Hypothalamus (tissue), 51 donors: Measurements from ENCODE around the gene RBBP5.

Source experiments
- DNase-seq, 51 donors: peaks; one replicate each; lab custom pipeline; 2025; lab: John Stamatoyannopoulos, UW

RBBP5 gene

GRCh38 chr1:205133287-205133686 is 11.5 kb upstream of the RBBP5 start:
- DNase-seq: no peak

GRCh38 chr1:205129447-205130029 is 7.8 kb upstream of the RBBP5 start:
- DNase-seq: no peak

DNA sequence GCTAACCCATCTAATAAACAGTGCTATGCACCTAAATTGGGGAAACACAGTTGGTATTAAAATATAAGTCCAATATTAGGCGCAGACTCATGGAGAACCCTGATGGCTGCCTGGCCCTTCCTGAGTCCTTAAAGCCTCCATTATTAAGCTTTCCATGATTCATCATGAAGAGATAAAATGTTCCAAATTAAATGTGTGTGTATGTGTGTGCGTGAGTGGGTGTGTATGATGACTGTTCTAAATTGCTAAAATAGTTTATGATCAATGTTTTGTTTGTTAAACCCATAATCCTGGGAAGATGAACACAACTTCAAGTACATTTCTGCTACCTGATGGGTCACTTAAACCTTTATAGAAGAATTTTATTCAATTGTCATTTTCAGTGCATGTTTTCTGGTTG is 6.3 kb upstream of the RBBP5 start:
- DNase-seq: no peak

DNA sequence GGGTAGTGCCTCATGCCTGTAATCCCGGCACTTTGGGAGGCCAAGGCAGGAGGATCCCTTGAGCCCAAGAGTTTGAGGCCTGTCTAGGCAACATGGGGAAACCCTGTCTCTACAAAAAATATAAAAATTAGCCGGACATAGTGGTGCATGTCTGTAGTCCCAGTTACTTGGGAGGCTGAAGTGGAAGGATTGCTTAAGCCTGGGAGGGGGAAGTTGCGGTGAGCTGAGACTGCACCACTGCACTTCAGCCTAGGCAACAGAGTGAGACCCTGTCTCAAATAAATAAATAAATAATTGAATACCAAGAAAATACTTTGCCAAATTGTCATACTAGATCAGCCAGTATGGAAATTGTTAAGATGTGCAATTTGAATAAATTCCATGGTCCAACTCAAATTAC is 5.9 kb upstream of the RBBP5 start:
- DNase-seq: no peak

- DNase-seq: no peak
These were observed 2.9 kb upstream of the RBBP5 start for GRCh38 chr1:205124726-205125125.

DNA sequence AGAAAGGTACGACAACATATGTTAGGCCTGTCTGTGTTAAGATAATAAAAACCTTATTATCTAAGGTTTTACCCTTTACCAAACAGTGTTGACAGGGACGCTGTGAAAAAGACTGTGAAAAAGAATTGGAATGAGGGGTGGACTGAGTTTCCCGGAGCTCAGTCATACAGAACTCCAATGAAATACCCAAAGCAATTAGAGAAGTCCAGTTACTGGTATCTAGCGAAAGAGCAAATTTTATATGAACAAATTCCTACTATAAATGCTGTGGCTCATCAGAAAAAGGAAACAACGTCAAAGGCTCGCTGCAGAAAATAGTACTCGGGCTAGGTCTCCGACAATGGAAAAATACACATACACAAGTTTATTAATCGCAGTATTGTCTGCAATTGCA is 708 bp upstream of the RBBP5 start:
- DNase-seq: no peak

DNA sequence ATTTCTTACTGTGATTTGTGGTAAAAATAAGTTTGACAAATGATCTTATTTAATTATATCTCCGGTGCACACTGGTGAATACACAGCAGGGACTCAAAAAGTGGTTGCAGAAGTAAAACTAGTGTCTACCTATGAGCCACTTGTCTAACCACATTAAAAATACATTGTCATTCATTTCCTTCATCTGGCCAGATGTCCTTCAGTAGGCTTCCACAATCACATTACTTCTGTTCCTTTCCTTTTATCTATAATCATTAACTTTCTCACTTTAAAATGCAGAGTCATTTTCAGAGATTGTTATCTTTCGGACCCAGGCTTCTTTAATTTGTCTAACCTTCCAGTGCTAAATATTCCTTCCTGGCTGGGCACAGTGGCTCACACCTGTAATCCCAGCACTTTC is 3.0 kb downstream of the RBBP5 start:
- no peak for DNase-seq

DNA sequence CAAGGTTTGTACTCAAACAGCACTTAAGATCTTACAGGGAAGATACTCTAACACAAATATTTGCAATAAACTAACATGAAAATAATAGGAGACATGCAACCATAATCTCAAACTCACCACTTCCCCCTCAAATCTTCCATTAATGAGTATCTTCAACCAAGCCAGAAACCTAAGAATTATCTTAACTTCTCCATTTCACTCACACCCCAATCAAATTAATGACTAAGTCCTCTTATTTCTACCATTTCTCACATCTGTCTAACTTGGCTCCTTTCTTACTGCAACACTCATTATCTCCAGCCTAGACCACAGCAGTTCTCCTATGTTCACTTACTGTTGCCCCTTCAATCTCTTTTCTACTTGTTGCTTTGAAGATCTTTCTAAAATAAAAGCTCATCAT is 10.4 kb downstream of the RBBP5 start:
- no peak for DNase-seq

- DNase-seq: no peak
These were observed 12.1 kb downstream of the RBBP5 start for GRCh38 chr1:205109711-205110110.

GRCh38 chr1:205109269-205109668 is 12.5 kb downstream of the RBBP5 start:
- peak in 1 of 51 donors; percentile 6 for DNase-seq

DNA sequence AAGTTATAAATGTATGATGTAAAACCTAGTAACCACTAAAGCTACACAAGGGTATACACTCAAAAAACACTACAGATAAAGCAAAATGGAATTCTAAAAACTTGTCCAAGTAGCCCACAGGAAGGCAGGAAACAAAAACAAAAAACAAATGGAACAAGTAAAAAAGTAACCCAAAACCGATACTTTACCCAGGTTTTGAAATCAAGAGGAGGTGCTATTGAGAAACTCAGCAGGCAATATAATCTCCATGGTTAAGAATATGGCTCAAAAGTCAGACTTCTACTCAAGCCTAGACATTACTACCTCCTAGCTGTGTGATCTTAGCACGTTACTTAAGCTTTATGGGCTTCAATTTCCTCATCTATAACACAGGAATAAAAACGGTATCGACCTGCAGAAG is 13.3 kb downstream of the RBBP5 start:
- no peak for DNase-seq

GRCh38 chr1:205107327-205107726 is 14.5 kb downstream of the RBBP5 start:
- DNase-seq: no peak

- DNase-seq: no peak
These were observed 19.4 kb downstream of the RBBP5 start for GRCh38 chr1:205102404-205102803.

- no peak for DNase-seq
These were observed 23.5 kb downstream of the RBBP5 start for GRCh38 chr1:205098242-205098641.

- no peak for DNase-seq
These were observed 26.4 kb downstream of the RBBP5 start for GRCh38 chr1:205095422-205095821.

GRCh38 chr1:205091043-205091740 is 30.6 kb downstream of the RBBP5 start:
- no peak for DNase-seq

GRCh38 chr1:205088341-205088740 is 33.4 kb downstream of the RBBP5 start:
- DNase-seq: no peak

DNA sequence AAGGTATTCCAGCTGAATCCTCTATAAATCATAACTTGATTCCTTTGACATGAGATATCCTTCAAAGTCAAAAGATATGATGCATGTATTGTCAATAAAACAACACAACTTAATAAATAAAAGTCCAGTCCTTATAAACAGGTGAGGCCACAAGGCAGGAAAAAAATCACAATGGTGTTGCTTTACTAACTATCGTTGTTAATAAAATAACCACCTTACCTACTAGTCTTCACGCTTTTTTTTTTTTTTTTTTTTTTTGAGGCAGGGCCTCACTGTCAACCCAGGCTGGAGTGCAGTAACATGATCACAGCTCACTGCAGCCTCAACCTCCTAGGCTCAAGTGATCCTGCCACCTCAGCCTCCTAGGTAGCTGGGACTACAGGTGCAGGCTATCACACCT is 37.4 kb downstream of the RBBP5 start, which contains the start of gene TMEM81:
Gene TMEM81, minus strand, starts transcription at position 101 of the 400 bp plus-strand sequence. CDS start 140 bp downstream, outside the sequence.
- DNase-seq: no peak

DNA sequence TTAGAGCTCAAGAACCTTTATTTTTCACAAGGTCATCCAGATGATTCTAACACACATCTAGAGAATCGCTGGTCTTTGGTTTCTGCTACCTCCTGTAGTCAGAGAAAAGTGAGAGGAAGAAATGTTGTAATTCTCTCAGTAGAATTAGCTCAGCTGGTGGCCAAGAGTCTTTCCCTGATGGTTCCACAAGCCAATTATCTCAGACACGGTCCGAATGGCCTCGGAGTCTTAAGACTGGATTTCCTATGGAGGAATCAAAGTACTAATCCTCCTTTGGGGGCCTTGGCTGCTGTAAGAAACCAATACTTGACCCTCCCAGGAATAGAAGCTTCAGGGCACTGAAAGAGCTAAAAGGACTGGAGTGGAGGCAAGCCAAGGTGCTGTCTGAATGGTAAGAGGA is 39.3 kb downstream of the RBBP5 start:
- no peak for DNase-seq

GRCh38 chr1:205077934-205078311 is 43.9 kb downstream of the RBBP5 start:
- no peak for DNase-seq

DNA sequence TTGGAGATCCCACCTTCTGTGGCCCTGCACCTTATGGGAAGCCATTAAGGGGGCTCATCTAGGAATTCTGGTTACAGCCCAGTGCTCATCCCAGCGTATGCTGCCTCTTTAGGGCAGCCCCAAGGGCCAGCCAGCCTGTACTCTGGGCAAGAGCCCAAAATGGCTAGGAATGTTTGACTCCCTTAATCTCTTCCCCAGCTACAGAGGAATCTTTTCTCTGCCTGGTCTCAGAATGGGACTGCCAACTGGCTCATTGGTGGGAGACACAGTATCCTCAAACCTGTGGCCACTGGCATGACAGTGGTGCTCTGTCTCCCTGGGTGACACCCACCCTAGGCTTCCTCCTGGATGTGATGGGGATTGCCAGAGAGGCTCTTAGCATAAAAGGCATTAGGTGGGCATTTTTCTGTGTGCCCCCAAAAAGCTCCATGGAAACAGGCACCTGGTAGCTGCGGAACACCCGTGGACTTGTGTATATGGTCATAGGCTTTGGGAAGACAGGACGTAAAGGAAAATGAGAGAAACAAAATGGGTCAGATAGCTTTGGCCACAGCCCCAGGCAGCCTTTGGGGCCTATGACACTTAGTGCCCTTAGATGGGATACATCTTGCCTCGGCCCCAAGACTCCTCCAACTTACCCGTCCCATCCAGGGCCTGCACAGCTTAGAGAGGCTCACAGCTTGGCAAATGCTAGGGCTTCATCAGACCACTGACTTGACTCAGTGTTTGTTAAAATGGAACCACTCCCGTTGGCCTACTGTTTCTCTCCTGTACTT is 44.4 kb downstream of the RBBP5 start:
- no peak for DNase-seq

DNA sequence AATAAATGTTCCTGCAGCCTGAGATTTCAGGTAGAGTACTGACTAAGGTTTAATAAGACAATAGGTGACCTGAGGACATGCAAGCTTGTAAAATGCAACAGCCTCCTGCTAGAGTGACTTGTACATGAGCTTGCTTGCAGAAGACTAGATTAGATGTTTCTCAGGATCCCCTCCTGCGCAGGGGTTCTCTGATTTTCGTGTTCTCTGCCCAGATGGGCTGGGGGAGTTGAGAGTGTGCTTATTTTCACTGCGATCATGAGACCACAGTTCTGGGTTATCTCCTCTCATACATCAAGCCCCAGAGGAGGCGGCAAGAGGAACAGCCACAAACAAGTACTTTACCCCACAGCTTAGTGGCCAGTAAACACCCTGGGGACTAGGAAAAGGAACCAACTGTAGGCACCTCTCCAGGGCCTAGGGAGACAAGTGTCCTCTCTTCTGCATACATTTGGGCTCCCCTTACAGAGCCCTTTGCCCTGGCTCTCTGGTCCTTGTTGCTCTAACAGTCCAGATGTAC is 45.5 kb downstream of the RBBP5 start:
- no peak for DNase-seq
